ENCODE data around the gene GFRA1. TPM values are rescaled to one million over a fixed set of nuclear protein-coding genes. Genes with fewer than 3 reads are reported as not detected.

Gene GFRA1
- total and polyA plus RNA-seq, 2 of the 4 experiments (the other 2 are of a cell fraction) = 9.1 to 9.3 TPM

DNA sequence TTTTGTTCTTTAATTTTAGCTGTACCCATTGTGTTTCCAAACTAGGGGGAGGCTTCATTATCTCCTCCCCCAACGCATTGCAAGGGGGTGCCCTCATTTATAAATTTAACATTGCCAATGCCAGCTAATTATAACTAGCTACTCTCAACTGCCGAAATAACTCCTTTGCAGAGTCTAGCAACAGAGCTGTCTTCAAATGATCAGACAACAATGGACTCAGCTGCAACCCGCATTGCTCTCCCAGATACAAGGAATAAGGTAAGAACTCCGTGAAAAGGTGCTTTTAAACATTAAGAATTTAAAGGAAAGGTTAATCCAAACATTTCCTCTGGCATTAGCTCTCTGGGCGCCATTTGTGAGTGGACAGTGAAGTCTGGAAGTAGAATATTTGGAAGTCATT lies 116.2 kb downstream of the GFRA1 start:
- Histone ChIP-seq H3K27ac (ENCODE audit: insufficient read depth, low read length) (no peak overlapping the region), H4K8ac (ENCODE audit: low read depth in 2 of 2, low read length in 2 of 2) (no peak overlapping the region), H3K18ac (ENCODE audit: low read depth, low read length) (no peak overlapping the region), H4K5ac (ENCODE audit: low read depth, low read length) (no peak overlapping the region), H3K23ac (ENCODE audit: low read depth, low read length) (no peak overlapping the region), H2BK120ac (ENCODE audit: low read depth, low read length) (no peak overlapping the region), H2AK9ac (replicated peaks; ENCODE audit: low read depth, low read length, poor library complexity) (no peak overlapping the region), H3K4ac (ENCODE audit: low read depth, low read length) (no peak overlapping the region), H3K9me1 (ENCODE audit: insufficient read depth, low read length) (no peaks in the 10 kb centered on the region), H3K36me3 (ENCODE audit: control insufficient read depth, insufficient read depth, low read length) (no peaks in the 10 kb centered on the region), H4K20me1 (ENCODE audit: insufficient read depth, low read length) (no peaks in the 10 kb centered on the region), H3K9ac (ENCODE audit: low read depth, low read length) (no peak overlapping the region), H2BK15ac (ENCODE audit: low read depth, low read length) (no peak overlapping the region), H3K4me3 (ENCODE audit: insufficient read depth, low read depth, low read length) (no peak overlapping the region), H3K4me2 (ENCODE audit: low read depth, low read length) (no peak overlapping the region), H3K79me1 (ENCODE audit: low read depth in 1 of 2, low read length in 2 of 2) (no peaks in the 10 kb centered on the region), H2BK20ac (ENCODE audit: low read depth, low read length) (no peak overlapping the region), H2AFZ (replicated peaks; ENCODE audit: low read length, poor library complexity) (no peak overlapping the region), H2BK5ac (ENCODE audit: low read depth, low read length, poor library complexity, severe bottlenecking) (no peak overlapping the region), H3K4me1 (ENCODE audit: control insufficient read depth, insufficient read depth, low read length) (no peaks in the 10 kb centered on the region), H3K56ac (ENCODE audit: extremely low read depth, insufficient read depth, low read length) (no peak overlapping the region), H3K14ac (replicated peaks; ENCODE audit: low read depth, low read length) (no peak overlapping the region), H4K91ac (ENCODE audit: insufficient read depth, low read depth, low read length) (no peak overlapping the region), H3K27me3 (ENCODE audit: control insufficient read depth, insufficient read depth, low read length) (no peaks in the 10 kb centered on the region), H3K9me3 (ENCODE audit: control insufficient read depth, insufficient read depth, low read length) (peaks cover 2% of the 10 kb centered on the region), H2AK5ac (ENCODE audit: low read depth, low read length) (no peak overlapping the region)
- POLR2A ChIA-PET (ENCODE audit: unreplicated experiment) = no interaction called here
- no TSS peak for BruUV-seq (replicated peaks)
- DNase-seq (no peak), ATAC-seq (ENCODE audit: low read depth) (no peak)
- dilution Hi-C loops (cut with HindIII; ENCODE audit: low sequenced_read_pairs, unreplicated experiment) = no loop called here
- CTCF ChIA-PET = no interaction called here
- in situ Hi-C loops (cut with MboI; ENCODE audit: low sequenced_read_pairs) = no loop called here
- WGBS, 2 experiments (ENCODE audit: extremely low coverage in 2 of 2, insufficient read length in 1 of 2) = 60% methylated on average over 1 of the region's 5 CpGs; no CpG with 5 or more reads in 1 of the 2 experiments
- intact Hi-C loops (cut with micrococcal nuclease) = no loop called here
- TF ChIP-seq CEBPB (IDR thresholded peaks at IDR 0.05; ENCODE audit: low read depth, low read length) = no peak
- TF ChIP-seq CHD1 (IDR thresholded peaks at IDR 0.05; ENCODE audit: low read depth, low read length) = no peak
- TF ChIP-seq, protein P1, sequence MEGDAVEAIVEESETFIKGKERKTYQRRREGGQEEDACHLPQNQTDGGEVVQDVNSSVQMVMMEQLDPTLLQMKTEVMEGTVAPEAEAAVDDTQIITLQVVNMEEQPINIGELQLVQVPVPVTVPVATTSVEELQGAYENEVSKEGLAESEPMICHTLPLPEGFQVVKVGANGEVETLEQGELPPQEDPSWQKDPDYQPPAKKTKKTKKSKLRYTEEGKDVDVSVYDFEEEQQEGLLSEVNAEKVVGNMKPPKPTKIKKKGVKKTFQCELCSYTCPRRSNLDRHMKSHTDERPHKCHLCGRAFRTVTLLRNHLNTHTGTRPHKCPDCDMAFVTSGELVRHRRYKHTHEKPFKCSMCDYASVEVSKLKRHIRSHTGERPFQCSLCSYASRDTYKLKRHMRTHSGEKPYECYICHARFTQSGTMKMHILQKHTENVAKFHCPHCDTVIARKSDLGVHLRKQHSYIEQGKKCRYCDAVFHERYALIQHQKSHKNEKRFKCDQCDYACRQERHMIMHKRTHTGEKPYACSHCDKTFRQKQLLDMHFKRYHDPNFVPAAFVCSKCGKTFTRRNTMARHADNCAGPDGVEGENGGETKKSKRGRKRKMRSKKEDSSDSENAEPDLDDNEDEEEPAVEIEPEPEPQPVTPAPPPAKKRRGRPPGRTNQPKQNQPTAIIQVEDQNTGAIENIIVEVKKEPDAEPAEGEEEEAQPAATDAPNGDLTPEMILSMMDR (conservative IDR thresholded peaks at IDR 0.05; ENCODE audit: low read depth, low read length) = no peak
- no peak for TF ChIP-seq POLR2A (IDR thresholded peaks at IDR 0.05; ENCODE audit: low read depth, low read length)
- TF ChIP-seq, protein P2, sequence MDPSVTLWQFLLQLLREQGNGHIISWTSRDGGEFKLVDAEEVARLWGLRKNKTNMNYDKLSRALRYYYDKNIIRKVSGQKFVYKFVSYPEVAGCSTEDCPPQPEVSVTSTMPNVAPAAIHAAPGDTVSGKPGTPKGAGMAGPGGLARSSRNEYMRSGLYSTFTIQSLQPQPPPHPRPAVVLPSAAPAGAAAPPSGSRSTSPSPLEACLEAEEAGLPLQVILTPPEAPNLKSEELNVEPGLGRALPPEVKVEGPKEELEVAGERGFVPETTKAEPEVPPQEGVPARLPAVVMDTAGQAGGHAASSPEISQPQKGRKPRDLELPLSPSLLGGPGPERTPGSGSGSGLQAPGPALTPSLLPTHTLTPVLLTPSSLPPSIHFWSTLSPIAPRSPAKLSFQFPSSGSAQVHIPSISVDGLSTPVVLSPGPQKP (IDR thresholded peaks at IDR 0.05; ENCODE audit: borderline replicate concordance, low read depth, low read length) = no peak
- no peak for TF ChIP-seq MAZ (IDR thresholded peaks at IDR 0.05; ENCODE audit: borderline replicate concordance, low read depth, low read length)
- no peak for TF ChIP-seq FOS (IDR thresholded peaks at IDR 0.05; ENCODE audit: low read depth, low read length)
- no peak for TF ChIP-seq NFE2L2 (IDR thresholded peaks at IDR 0.05; ENCODE audit: low read depth, low read length)
- TF ChIP-seq SMC3 (IDR thresholded peaks at IDR 0.05; ENCODE audit: low read depth, low read length) = no peak
- TF ChIP-seq RAD21 (IDR thresholded peaks at IDR 0.05; ENCODE audit: low read length) = no peak
- no peak for TF ChIP-seq BHLHE40 (IDR thresholded peaks at IDR 0.05; ENCODE audit: low read depth, low read length)
- TF ChIP-seq RCOR1 (IDR thresholded peaks at IDR 0.05; ENCODE audit: insufficient replicate concordance, low read length) = no peak
- no peak for TF ChIP-seq RFX5 (IDR thresholded peaks at IDR 0.05; ENCODE audit: low read depth, low read length)
